Measurements from ENCODE around the gene COL5A1.

COL5A1 gene

GRCh38 chr9:134793288-134794188 lies 151.9 kb downstream of the COL5A1 start:
- no peaks in the 10 kb centered on the region for H3K27me3 ChIP-seq (ENCODE audit: insufficient read depth, poor library complexity, severe bottlenecking)

GRCh38 chr9:134794663-134795370 lies 153.2 kb downstream of the COL5A1 start:
- no peak for DNase-seq (ENCODE audit: low read depth in 1 of 2, low spot score in 1 of 2)
- TF ChIP-seq GABPA (IDR thresholded peaks at IDR 0.05; ENCODE audit: low read depth) (no peak), POLR2AphosphoS5 (IDR thresholded peaks at IDR 0.05; ENCODE audit: low read depth) (no peak), SPI1 (IDR thresholded peaks at IDR 0.05; ENCODE audit: borderline replicate concordance, low read depth) (no peak), REST (IDR thresholded peaks at IDR 0.05; ENCODE audit: insufficient replicate concordance, low read depth) (no peak), CTCF (IDR thresholded peaks at IDR 0.05; ENCODE audit: insufficient read depth, low read length) (no peak)
- Histone ChIP-seq H3K27me3 (ENCODE audit: insufficient read depth, poor library complexity, severe bottlenecking) (no peaks in the 10 kb centered on the region), H3K27ac (replicated peaks) (no peak overlapping the region), H3K4me3 (replicated peaks; ENCODE audit: insufficient read depth, low read length) (no peak overlapping the region)

More at GRCh38 chr9:134793288-134794188, 151.9 kb downstream of the COL5A1 start:
- no peak overlapping the region for H3K27ac ChIP-seq (replicated peaks)
- TF ChIP-seq POLR2AphosphoS5 (IDR thresholded peaks at IDR 0.05; ENCODE audit: low read depth) = no peak
- TF ChIP-seq REST (IDR thresholded peaks at IDR 0.05; ENCODE audit: insufficient replicate concordance, low read depth) = no peak
- H3K4me3 ChIP-seq (replicated peaks; ENCODE audit: insufficient read depth, low read length) = no peak overlapping the region
- no peak for DNase-seq (ENCODE audit: low read depth in 1 of 2, low spot score in 1 of 2)

GRCh38 chr9:134795446-134795845 lies 153.8 kb downstream of the COL5A1 start:
- no peak overlapping the region for H3K4me3 ChIP-seq (replicated peaks; ENCODE audit: insufficient read depth, low read length)
- DNase-seq (ENCODE audit: low read depth in 1 of 2, low spot score in 1 of 2) = no peak
- TF ChIP-seq GABPA (IDR thresholded peaks at IDR 0.05; ENCODE audit: low read depth) = no peak
- no peak for TF ChIP-seq POLR2AphosphoS5 (IDR thresholded peaks at IDR 0.05; ENCODE audit: low read depth)
- no peak for TF ChIP-seq REST (IDR thresholded peaks at IDR 0.05; ENCODE audit: insufficient replicate concordance, low read depth)
- TF ChIP-seq SPI1 (IDR thresholded peaks at IDR 0.05; ENCODE audit: borderline replicate concordance, low read depth) = no peak
- no peak for TF ChIP-seq CTCF (IDR thresholded peaks at IDR 0.05; ENCODE audit: insufficient read depth, low read length)
- H3K27ac ChIP-seq (replicated peaks) = no peak overlapping the region
- H3K27me3 ChIP-seq (ENCODE audit: insufficient read depth, poor library complexity, severe bottlenecking) = no peaks in the 10 kb centered on the region

All from HL-60 (cell line).